Putamen (tissue), 1 donor: ENCODE measurements around the gene CCDC120.

ENCODE experiments used
- DNase-seq: peaks from one replicate; pipeline ENCODE4 v3.0.0-alpha.2; 2016; ENCODE audit warnings: low spot score

CCDC120 gene, protein sequence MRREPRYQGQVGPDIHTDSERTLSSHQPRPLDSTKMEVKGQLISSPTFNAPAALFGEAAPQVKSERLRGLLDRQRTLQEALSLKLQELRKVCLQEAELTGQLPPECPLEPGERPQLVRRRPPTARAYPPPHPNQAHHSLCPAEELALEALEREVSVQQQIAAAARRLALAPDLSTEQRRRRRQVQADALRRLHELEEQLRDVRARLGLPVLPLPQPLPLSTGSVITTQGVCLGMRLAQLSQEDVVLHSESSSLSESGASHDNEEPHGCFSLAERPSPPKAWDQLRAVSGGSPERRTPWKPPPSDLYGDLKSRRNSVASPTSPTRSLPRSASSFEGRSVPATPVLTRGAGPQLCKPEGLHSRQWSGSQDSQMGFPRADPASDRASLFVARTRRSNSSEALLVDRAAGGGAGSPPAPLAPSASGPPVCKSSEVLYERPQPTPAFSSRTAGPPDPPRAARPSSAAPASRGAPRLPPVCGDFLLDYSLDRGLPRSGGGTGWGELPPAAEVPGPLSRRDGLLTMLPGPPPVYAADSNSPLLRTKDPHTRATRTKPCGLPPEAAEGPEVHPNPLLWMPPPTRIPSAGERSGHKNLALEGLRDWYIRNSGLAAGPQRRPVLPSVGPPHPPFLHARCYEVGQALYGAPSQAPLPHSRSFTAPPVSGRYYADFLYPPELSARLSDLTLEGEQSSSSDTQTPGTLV

DNA sequence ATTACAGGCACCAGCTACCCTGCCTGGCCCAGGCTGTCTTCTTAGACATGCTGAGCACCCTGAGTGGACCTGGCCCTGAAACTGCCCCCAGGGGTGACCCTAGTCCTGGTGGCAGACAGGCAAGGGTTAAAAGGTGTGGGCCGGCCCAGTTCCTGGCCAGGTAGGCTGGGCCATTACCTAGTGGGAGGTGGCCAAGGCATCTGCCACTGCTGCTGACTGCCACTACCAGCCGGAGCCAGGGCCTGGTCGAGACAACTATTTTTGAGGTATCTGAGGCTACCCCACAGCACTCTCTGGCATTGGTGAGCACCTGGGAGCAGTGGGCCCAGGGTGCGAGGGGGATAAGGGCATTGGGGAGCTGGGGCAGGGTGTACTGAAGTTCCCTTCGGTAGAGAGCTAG is at the start of gene CCDC120:
CCDC120 (plus strand) TSS at position 206 of the 400 bp plus-strand sequence. CDS start 3,043 bp downstream, outside the sequence.
- no peak for DNase-seq

GRCh38 chrX:49019050-49019449 is 39.7 kb upstream of the CCDC120 start:
- DNase-seq, result no peak

- no peak for DNase-seq
Observed at GRCh38 chrX:49019599-49020249, 39.1 kb upstream of the CCDC120 start.

DNA sequence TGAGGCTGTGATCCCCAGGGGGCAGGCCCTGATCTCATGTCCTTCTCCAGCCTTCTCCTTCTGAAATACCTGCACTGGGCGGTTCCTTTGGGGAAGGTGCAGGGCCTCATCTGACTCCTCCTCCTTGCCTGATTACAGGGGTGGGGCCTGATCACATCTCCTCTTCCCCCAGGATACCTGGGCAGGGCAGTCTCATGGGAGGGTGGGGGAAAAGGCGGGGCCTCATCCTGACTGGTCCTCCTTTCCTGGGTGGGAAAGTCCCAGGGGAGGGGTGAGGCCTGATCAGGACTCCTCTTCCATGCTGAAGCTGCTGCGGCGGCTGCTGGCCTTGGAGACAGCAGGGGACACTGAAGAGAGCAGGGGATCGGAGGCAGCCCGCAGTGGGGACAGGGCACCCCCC is 28.9 kb upstream of the CCDC120 start:
- DNase-seq, result no peak

GRCh38 chrX:49030283-49030682 is 28.5 kb upstream of the CCDC120 start:
- DNase-seq, result no peak

- no peak for DNase-seq
Observed at GRCh38 chrX:49037883-49038475, 20.8 kb upstream of the CCDC120 start.

DNA sequence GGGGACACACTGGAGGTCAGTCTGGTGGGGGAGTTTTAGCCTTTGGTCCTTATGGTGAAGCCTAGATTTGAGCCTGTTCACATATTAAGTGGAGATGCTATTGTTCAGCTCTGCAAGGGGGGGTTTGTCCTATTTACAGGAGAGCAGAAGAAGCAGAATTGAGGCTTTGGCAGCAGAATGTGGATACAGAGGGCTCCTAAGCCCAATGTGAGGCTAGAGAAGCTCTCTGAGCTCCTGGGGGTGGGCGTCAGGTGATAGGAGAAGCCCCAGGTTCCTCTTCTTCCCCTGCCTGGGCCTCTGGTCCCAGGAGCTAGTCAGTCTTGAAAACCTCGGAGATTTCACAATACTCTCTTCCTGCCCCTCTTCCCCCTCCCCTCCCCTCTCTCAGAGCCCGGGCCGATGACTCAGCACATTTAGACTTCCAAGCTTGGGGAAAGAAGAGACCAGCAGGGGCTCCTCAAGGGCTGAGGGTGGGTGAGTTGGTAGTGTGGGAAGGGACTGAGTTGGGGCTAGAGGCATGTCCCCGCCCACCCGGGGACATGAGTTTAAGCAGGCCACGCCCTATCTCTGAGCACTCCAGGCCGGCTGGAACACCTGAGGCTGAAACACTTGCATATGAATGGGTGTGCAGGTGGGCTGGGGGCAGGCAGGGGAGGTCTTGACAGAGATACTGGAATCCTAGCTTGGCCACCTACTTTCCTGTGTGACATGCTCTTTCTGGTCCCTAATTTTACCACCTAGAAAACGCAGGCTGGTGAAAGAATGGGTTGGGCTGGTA is 19.0 kb upstream of the CCDC120 start:
- DNase-seq, result peak; percentile 55

GRCh38 chrX:49040376-49040955 is 18.3 kb upstream of the CCDC120 start:
- DNase-seq, result no peak

DNA sequence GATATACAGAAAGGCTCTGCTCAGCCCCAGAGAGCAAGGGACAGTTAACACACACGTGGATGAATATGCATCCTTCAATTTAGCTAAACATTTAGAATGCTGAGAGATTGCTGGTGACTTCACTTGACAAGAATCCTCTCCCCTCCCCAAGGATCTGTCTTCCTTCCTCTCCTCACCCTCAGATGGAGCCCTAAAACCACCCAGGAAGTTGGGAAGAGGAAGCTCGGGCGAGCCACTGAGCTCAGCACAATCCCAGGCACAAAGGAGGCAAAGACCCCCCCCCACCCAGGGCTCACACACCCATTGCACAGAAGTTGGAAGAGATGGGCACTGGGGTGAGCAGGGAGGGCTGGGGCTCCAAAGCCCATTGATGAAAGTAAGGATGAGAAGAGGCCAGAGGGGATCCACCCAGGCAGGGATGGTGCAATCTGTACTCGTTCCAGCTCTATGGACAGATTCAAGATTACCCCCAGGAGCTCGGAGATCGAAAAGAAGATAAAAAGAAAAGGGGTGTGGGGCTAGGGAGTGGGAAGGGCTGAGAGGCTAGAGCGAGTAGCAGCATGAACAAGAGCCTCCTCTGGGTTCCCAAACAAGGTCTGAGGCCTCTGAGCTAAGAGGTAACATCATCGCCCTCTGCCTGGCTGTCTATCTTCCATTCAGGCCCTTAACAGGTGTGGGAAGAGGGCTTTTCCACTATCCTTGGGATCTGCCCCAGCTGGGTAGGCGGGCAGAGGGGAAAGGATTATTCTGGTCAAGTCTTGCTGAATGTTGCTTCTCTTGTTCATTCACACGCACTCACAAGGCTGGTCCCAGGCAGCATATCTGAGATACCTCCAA is 16.8 kb upstream of the CCDC120 start:
- DNase-seq, result no peak

DNA sequence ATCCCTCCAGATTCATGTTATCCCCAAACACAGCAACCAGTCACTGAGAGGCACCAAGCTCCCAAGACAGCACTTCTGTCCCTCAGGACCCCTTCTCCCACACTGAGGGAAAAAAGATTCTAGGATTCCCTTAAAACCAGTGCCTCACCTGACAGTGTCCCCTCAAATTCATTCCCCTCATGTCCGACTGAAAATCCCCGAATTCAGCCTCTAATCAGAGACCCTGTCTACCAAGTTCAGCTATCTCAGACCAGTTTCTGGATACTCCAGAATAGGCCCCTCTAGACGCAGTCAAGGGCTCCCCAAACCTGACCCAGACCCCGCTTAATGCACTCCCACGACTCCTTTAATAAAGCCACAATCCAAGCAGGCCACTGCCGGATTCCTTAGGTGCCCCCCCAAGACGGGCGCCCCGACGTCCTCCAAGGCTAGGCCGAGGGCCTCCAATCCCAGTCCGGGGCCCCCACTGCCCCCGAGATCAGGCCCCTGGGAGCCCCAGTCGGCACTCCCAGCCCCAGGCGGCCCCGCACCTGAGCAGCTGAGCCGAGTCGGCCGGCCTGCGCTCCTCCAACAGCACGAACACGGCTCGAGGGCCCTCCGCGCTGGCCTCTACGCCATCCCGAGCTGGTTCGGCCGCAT is 16.1 kb upstream of the CCDC120 start:
- no peak for DNase-seq

- DNase-seq, result peak; percentile 97
Observed at GRCh38 chrX:49043220-49043986, 15.4 kb upstream of the CCDC120 start, which contains the start of gene TFE3. Gene TFE3, minus strand, starts transcription at chrX:49043357. Its CDS starts 131 bp downstream, at chrX:49043226.

DNA sequence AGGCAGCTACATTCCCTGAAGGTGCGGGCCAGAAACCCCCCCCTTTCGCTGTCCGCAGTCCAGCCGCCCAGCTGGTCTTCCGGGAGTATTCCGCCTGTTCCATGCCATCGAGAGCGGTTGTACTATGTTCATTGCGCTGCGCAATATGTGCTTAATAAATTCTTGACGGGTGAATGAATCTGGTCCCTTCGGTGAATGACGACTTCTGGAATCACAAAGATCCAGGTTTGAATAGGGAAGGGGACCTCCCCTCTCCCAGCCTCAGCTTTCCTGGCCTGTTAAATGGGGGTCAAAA is 14.9 kb upstream of the CCDC120 start:
- no peak for DNase-seq

DNA sequence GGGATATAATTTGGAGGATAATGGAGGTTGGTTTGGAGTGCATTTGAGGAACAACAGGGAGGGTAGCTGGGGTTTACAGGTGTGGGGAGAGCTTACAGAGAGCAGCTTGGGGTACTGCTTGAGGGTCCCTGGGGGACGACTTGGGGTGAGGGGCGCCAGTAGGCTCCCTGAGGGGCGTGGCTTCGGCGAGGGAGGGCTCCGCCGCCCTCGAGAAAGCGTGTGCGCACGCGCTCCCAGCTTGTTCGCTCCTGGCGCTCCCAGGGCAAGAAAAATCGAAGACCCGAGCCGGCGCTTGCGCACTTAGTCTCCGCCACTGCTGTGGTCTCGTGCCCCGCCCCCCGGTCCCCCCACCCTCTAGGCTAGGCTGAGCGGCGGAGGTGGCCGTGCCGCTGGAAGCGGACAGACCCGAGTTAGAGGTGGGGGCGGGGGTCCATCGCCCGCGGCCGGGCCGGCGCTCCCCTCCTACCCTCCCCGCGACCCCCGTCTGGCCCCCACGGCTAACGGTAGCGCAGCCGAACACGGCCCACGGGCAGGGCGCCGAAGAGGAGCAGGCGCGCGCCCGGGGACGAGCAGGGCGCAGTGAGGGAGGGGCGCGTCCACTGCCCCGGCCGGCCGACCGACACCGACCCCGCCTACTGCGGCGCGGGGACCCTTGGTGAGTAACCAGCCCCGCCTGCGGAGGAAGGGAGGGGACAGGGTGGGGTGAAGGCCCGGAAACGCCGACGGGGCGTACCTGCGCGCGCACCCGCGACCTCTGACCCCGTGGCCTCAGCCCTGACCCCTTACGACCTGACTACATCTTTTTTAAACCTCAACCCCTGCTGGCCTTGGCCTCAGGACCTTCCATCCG is 5.4 kb upstream of the CCDC120 start:
- no peak for DNase-seq

GRCh38 chrX:49054073-49054762 is 4.6 kb upstream of the CCDC120 start:
- no peak for DNase-seq

GRCh38 chrX:49059201-49059600 is 402 bp downstream of the CCDC120 start:
- no peak for DNase-seq

GRCh38 chrX:49059681-49060085 is 884 bp downstream of the CCDC120 start:
- no peak for DNase-seq

- no peak for DNase-seq
Observed at GRCh38 chrX:49060914-49061313, 2.1 kb downstream of the CCDC120 start.

- no peak for DNase-seq
Observed at GRCh38 chrX:49061490-49061889, 2.7 kb downstream of the CCDC120 start.
